Non-pigmented ciliary epithelial cell (primary cell): Measurements from ENCODE around the gene CELF4.

Experiments
- DNase-seq: peaks from one replicate; pipeline ENCODE4 v3.0.0-alpha.2; 2010; ENCODE audit warnings: low read depth

CELF4 gene

DNA sequence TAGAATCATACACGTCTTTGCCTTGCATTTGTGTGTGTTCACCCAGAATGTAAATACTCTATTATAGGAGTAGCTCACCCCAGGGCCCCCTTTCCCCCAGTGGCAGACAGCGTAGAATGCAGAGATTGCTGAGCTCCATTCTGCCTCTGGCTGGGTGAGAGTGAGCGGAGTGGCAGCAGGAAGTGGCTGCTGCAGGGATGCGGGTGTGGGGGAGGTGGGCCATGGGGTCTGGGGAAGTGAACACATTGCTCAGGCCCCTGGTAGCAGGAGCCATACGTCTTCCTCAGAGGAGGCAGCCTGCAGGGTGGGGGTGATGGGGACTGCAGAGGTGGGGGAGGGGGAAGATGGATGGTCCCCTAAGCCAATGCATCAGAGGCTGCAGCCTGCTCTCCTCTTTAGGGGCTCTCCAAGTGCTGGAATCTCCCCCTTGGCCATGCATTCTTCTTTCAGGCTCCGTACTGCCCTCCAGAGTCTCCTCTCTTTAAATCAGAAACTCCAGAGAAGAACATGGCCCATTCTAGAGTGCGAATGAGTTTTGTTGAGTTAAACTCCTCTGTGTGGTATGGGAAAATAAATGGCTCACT is 72.2 kb downstream of the CELF4 start:
- no peak for DNase-seq

DNA sequence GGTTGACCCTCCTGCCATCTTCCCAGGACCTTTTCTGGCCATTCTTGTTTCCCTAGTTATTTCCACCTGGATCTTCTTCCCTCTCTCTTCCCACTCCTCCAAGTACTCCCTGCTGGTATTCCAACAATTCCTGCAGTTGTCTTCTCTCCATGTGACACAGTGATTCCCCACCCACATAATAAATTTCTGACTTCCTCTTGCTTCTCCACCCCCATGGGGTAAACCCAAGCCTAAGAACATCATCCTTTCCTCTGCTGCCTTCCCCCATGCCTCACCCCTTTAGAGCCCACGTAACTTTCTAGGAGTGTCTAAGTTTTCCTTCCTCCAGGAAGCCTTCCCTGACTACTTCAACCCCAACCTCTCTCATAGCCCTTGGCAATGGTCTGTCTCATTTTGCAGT is 72.6 kb downstream of the CELF4 start:
- DNase-seq, result no peak

DNA sequence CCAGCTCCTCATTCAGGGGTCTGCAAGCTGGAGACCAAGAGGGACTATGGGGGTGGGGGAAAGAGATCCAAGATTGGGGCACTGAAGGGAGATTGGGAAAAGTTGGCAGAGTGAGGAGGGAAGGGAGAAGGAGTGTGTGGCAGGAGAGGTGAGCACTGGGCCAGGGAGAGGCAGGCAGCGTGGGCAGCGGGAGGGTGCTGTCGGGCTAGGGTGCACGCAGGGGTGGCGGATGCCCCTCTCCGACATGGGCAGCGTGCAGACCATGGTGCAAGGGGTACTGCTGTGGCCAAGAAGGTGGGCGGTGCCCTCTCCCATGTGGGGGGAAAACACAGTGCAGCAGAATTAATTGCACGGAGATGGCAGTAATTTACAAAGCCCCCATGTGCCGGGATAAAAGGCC is 74.1 kb downstream of the CELF4 start:
- no peak for DNase-seq

DNA sequence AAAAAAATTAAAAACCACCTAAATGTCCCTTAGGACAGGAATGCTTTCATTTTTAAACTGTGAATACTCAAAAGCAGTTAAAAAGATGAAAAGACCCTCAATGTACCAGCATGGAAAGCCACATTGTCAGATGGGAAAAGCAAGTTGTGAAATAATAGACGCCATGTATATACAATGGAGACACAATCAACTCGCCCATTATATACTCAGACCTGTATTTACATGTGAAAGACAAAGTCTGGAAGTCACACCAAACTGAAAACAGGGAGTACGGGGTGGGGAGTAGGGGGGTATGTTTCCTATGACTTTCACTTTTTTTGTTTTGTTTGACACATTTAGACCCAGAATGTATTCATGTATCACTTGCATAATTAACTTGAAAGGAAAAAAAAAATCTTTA is 75.6 kb downstream of the CELF4 start:
- DNase-seq, result no peak

DNA sequence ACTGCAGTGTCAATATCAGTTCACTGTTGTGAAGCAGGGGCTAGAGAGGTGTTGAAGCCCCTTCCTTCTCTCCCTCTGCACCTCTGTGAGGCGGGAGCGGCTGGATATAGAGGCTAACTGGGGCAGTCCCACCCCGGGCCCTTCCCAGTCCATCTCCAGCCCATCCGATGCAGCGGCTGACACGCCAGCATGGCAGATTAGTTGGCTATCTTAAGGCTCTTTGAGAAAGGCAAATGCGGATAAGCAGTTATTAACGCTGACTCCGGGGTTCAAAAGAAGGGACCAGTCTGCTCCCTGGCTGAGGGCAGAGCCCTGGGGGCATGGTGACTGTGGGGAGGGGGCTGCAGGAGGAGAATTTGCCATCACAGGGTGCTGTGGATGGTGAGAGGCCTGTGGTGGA is 76.6 kb downstream of the CELF4 start:
- DNase-seq, result no peak

DNA sequence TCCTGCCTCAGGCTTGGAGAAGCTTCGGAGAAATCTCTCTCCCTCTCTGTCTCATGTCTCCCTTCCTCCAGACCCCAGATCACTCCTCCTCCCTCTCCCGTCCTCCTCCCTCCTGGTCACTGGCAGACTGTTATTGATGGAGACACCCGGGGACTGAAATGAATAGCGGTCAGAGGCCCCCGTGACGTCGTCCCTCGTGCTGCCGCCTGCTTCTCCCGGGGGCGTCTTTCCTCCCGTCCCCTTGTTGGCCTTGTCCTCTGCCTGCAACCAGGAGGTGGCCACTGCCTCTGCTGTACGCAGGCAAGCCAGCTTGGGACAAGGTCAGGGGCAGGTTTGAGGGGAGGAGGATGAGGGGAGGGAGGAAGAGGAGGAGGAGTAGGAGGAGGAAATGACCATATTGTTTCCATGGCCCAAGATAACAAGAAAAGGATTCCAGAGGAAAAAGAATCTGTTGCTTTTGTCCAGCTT is 78.2 kb downstream of the CELF4 start:
- no peak for DNase-seq

DNA sequence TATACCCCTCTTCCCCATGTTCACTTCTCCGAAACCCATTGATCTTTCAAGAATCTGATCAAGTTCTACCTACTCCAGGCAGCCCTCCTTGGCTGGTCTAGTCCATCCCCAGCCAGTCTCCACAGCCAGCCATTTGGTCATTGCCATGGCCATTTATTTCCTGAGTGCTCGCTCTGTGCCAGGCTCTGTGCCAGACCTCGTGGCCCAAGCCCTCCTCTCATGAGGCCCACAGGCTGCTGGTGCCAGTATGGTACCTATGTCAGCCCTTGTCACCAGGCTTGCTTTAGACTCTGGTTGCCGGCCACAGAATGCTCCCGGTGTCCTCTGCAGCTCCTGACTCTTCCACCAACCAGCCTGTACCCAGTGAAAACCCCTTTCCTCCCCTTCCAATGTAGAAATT is 78.8 kb downstream of the CELF4 start:
- DNase-seq, result no peak

DNA sequence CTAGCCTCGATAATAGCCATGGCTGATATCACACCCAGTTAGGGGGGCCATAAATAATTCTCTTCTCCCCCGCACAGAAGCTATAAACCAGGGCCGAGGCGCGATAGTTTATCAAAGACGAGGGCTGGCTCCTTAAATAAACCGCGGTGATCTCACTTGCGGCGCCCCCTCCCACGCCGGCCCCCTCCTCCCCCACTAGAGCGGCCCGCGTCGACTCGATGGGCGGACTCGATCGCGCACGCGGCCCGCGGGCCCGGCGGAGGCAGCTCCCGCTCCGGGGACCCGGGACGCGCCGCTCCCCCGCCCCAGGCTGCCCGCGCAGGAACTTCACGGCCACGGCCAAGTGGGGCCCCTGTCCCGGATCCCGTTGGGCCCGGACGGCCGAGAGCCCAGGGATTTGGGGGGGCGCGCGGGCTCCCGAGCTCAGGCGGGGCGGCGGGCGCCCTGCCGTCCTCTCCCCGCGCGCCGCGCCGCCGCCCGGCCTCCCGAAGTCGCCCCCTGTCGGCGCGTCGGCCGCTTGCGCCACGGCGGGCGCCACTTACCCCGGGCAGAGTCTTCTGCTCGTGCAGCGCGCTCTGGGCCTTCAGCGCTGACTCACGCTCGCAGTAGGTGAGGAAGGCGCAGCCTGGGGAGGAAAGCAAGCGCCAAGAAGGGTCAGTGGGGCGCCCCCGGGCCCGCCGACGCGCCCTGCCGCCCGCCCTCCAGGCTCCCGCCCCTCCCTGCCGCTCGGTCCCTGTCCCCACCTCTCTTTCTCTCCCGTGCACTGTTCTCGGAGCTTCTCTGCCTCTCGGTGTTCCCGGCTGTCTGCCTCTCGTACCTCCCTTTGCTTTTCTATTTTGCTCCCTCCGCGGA is 80.4 kb downstream of the CELF4 start:
- DNase-seq, result no peak

DNA sequence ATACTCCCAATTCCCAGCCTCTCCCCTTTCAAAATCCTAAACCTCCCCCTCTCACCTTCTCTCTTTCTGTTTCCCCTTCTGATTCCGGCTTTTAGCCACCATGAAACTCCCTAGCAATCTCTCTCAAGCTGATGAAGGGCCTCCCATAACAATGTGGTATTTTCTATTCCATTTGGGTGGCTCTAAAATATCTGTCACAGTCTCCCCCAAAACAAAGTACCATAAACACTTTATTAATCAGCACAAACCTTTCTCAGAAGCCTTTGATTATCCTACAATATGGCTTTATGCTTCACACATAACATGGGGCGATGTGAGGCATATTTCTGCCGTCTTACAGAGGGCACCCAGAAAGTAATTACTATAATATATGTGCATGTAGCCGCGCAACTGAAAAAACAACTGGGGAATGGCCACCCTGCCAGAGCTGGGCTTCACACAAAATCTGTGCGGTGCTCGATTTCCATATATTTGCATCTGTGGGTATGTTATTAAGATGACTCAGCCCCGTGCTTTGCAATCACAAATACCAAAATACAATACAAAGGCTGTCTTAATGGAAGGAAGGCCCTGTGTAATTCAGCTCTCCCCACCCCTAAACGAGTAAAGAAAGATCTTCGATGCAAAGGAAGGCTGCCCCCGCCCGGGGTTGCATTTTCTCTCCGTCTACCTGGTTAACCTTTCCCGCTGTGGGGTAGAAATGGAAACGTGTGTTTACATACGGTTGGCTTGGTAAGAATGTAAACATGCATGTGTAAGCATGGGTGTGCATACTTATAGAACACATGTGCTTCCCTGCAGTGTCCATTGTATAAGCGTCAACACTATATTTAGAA is 81.4 kb downstream of the CELF4 start:
- no peak for DNase-seq

DNA sequence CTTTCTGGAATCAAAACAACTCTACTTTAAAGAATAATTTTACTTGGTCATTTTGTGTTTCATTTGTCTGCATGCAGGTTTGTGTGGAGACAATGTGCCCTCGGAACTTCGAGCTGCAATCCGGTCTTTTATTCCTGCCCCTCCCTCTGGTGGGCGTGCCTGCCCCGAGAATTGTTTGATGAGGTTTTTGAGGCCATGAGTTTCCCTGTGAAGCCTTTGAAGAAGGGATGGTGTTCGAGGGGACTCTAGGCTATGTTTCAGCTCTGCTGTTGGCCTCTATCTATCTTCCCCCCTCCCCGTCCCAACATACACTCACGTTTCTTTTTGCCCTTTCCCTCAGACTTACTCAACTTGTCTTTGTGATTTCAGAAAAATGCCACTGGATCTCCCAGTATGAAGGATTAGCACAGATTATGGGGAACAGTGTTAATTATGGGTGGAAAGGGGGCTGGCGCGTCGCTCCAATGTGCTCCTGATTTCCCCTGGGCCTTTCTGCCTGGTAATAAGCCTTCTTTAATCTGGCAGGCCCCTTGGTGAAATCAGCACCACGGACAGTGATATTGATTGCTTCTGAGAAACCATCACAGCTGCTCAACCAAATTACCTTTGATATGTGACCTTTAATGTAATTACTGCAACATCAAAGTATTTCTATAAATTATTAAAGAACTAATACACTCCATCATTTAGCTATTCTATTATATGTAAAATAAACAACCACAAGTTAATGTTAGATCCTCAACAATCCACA is 82.2 kb downstream of the CELF4 start:
- no peak for DNase-seq

DNA sequence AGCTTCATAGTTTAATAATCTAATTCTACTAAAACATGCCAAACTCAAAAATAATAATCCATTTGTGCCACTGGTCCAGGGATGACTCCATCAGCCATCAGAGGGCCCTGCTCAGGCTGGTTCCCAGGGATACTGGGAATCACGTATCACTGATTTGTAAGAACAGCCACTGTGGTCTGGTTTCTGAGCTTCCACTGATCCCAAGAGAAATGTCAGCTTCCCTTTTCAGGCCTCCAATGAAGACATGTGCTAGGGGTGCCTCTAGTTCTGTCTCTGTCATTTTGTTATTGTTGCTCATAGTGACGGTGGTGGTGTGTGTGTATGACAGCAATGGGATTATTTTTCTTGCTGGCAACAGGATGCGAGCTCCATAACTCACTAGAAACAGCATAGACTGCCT is 83.2 kb downstream of the CELF4 start:
- no peak for DNase-seq

DNA sequence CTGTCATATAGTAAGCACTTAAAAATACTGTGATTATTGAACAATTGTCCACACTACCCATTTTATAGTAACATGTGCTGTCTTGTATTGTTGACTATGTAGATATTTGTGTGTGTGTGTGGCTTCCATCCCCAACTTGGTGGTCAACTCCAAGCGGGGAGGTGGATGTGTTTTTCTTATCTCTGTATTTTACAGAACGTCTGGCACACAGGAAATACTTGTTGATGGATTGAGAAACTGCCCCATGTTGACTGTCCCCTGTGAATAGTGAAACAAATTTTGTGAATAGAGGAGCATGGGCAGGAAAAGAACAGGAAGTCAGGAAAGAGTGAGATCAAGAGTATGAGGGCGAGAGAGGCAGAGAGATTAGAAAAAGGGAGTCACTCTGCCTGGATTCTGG is 83.6 kb downstream of the CELF4 start:
- no peak for DNase-seq

DNA sequence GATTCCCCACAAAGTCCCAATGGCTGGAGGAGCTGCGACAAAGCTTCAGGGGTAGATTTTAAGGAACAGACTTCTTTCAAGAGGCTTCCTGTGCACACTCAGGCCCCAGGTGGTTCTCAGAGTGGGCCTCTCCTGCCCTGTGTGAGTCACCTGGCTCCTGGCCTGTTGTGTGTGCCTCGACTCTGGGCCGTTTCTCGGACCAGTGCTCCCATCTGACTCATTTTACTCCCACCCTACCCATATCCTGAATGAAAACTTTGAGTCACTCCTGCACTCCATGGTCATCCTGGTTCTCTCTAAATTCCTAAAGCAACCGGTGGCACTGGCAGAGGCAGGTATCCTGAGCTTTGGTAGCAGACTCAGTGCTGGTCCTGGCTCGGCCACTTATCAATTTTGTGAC is 84.1 kb downstream of the CELF4 start:
- DNase-seq, result no peak

DNA sequence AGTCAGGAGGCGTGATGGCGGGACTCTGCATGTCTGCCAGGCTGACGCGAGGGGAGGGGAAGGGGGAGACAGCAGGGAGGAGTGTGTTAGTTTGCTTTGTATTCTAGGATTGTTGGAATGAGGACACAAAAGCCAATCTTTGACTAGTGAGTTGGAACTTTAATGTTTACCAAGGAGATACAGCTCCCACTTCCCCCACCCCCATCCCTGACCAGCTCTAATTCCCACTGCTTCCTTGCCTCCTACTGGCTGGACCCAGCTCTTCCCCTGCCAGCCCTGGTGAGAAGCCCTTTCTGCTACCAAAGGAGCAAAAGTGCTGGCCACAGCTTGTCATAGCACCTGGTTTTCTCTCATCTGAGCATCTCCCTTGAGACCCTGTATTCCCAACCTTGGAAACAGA is 84.5 kb downstream of the CELF4 start:
- no peak for DNase-seq

DNA sequence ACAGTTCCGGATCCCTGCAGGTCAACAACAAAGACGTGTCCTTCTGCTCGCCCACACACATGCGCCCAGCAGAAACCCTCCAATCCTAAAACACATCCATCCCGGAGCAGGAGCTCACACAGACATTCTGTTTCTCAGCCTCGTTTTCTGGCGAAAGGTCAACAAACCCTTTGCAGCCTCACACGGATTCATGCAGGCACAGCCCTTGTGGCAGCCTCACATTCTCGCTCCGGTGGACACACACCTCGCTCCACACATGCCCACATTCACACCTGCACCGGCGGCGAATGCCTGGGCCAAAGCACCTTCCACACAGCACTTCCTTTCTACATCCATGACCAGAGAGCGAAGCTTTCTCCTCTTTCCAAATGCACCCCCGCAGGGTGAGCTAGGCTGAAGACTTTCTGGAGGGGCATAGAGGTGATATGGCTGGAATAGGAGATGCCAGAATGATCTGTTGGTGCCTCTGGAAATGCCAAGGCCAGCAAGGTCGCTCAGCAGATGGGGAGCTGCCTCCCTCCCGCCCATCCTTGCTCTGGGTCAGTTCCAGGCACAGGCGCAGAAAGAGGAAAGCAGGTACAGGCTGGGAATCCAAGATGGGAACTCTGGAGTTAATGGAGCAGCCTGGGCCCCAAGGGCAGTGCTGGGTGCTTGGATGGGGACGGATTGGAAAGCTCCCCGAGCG is 88.8 kb downstream of the CELF4 start:
- DNase-seq, result no peak

DNA sequence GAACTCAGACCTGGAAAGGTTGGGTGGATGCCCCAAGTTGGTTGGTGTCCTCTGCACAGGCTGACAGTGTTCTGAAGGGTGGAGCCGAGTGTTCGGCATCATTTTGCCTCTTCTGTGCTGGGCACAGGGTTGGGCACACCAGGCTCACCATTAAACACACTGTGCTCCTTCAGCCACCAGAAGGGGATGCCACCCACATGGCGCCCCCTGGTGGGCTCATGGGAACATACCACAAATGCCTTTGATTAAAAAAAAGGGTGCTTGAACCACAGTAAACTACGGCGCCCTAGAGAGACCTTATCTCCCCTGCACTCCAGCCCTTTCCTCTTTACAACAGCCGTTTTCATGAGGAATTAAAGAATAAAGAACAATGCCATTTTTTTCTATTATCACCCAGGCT is 89.4 kb downstream of the CELF4 start:
- no peak for DNase-seq

DNA sequence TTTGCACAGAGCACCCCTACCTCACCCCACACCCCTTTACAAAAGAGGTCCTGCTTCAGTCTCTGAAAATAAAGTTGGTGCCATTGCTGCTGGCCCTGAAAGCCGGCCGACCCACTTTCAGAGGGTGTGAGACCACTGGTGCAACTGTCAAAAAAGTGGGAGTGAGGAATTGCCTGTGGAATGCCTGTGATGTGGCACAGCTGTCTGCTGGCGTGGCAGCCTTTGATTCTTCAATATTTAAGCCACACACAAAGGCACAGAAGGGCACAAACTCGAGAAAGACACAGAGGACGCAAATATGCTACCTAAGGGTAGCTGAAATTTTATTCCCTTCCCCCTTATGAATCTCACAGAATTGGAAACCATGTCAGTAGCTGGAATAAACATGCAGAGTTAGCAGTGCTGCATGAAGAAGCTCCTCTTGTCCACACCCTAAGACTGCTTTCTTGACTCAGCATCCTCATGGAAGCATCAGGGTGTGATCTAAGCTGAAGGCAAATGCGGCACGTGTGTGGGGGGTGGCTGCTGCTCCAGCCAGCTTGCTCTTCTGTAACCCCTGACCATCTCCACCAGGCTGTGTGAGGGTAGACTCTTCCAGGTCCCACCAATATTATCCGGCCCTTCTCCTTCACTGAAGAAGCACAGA is 92.3 kb downstream of the CELF4 start:
- DNase-seq, result no peak

DNA sequence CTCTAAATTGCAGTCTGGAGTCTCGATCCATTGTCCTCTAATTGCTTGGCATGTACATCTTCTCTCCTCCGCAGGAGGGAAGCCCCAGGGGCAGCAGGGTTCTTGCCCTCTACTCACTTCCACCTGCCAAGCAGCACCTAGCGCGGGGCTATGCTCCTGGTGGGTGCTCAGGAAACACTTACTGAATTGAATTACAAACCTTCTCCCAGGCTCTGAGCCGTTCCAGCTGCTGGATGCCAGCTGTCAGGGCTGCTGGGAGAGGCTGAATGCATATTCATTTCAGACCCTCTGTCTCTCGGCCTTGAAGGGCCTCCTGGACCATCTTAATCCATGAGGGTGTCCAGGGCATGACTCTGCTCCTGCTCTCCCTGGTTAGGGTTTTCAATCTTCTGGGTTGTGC is 94.0 kb downstream of the CELF4 start:
- no peak for DNase-seq

DNA sequence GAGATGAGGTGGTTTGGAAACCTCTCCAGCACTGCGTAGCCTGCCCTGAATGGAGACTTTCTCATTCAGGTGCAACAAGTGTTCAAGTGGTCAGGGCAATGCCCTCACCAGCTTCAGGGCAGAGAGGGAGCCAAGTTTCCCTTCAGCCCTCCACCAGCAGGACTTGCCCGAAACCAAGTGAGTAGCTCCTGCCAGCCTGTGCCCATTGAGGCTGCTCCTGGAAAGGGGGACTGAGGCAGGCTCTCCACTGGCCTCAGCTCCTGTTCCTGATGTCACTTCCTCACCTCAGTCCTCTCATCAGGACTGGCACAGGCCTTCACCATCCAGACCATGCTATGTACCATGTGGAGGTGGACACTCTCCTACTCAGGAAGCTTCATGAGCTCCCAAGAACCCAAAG is 94.6 kb downstream of the CELF4 start:
- DNase-seq, result no peak

DNA sequence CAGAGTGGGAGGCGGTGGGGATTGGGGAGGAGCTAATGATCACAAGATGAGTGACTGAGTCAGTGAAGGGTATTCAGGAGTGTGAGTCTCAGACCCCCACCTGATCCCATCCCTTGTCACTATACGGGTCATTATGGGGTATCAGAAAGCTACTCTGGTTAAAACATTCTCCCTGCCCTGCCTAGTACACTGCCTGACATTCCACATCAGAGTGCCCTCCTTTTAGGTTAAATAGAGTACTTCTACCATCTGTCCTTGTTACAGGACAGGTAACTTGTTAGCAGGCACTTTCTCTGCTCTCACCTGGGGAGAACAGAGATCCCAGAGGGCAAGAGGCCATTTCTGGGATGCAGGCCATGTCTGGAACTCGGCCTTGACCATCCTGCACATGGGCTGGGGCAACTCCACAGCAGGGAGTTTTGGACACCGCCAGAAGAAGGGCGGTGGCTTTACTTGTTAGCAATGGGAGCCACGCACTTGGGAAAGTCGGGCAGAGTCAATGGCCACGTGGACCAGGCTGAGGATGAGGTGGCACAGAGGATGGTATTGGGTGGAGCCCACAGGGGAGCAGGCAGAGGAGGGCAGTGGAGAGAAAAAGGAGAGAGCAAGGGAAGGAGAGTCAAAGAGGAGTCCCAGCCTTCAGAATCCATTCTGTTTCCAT is 98.5 kb downstream of the CELF4 start:
- no peak for DNase-seq

DNA sequence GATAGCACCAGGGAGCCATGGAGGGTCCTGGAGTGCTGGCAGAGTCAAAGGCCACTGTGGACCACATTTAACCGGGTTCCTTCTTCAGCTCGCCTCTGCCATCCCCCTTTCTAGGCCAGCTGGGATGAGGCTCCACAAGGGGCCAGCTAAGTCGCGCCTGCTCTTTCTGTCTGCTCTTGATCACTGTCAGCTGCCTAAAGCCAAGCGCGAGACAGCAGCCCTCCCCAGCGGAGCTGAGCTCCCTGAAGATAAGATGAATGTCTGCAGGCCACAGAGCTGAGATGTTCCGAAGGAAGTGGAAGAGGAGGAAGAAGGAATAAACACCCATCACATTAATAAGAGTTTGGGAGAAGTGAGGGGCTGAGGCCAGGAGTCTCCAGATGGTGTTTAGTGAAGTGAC is 99.6 kb downstream of the CELF4 start:
- no peak for DNase-seq
